HCT116 (cell line): ENCODE results near the gene EMC1. TPM values are rescaled to one million over a fixed set of nuclear protein-coding genes. Genes with fewer than 3 reads are reported as not detected.

Source experiments
- ATAC-seq: fragments of 200-7000 bp; cut with Tn5 transposase; 2 replicates; pipeline ENCODE4 v1.9.1; 2020; ENCODE audit warnings: mild to moderate bottlenecking, moderate library complexity
- BruUV-seq: library from RNA; stranded (reverse); fragments of 400-500 nt; replicated peaks from 2 replicates; lab custom pipeline; 2021; lab: Mats Ljungman, UMichigan
- CTCF ChIA-PET: fragments of 300-600 bp; sonication (Branson Sonifier 250); formaldehyde crosslinking; loops from one replicate; lab custom pipeline; 2021; ENCODE audit warnings: antibody characterized with exemption; lab: Charles Lee
- POLR2A ChIA-PET: fragments of 300-600, 350-600 bp; sonication (Branson Sonifier 250); formaldehyde crosslinking; loops from one replicate; lab custom pipeline; 2021; ENCODE audit warnings: antibody characterized with exemption; lab: Charles Lee
- RAD21 ChIA-PET, 2 experiments: fragments of 300-600 bp; sonication (Branson Sonifier 250); formaldehyde crosslinking; loops; one replicate each; lab custom pipeline; 2023; ENCODE audit warnings: low total read pairs in 2 of 2; ENCODE audit not compliant: uncharacterized antibody in 2 of 2, unreplicated experiment in 2 of 2, low non-redundant PET in 1 of 2; lab: Charles Lee
- DNase-seq: peaks from one replicate; pipeline ENCODE4 v3.0.0-alpha.2; 2010; ENCODE audit warnings: low read depth, low spot score
- H2AFZ ChIP-seq: fragments of 200-600 bp; shearing (Covaris generic), sonication (generic); 2 replicates; pipeline ENCODE4 v1.6.1; 2017; ENCODE audit warnings: low read depth, mixed run types, mixed read lengths, antibody characterized with exemption, low read length; ENCODE audit not compliant: poor library complexity, severe bottlenecking
- H3K27ac ChIP-seq: 2 replicates; pipeline ENCODE4 v1.5.1; 2012; ENCODE audit warnings: low read depth, low read length
- H3K27me3 ChIP-seq: fragments of 200-600 bp; sonication (generic); 2 replicates; pipeline ENCODE4 v1.6.1; 2016; ENCODE audit warnings: mixed run types, low read length, mixed read lengths; ENCODE audit not compliant: insufficient read depth
- H3K36me3 ChIP-seq, 2 experiments: fragments of 200-500 bp in 1 of 2; fragments of 200-600 bp in 1 of 2; sonication (Bioruptor generic) in 1 of 2; sonication (generic) in 1 of 2; 2 replicates each; pipeline versions ENCODE4 v1.5.1 to v1.6.1; 2014 to 2016; ENCODE audit warnings: low read length in 2 of 2, inconsistent platforms in 1 of 2, mixed read lengths in 1 of 2, mixed run types in 1 of 2; ENCODE audit not compliant: insufficient read depth in 2 of 2, control insufficient read depth in 1 of 2
- H3K4me1 ChIP-seq, 2 experiments: fragments of 200-600 bp in 1 of 2; sonication (generic) in 1 of 2; 2 replicates each; pipeline versions ENCODE4 v1.5.1 to v1.6.1; 2012 to 2017; ENCODE audit warnings: low read length in 2 of 2, inconsistent platforms in 1 of 2, mild to moderate bottlenecking in 1 of 2, mixed read lengths in 1 of 2, mixed run types in 1 of 2, moderate library complexity in 1 of 2; ENCODE audit not compliant: insufficient read depth in 2 of 2, control insufficient read depth in 1 of 2
- H3K4me2 ChIP-seq: fragments of 200-600 bp; sonication (generic); 2 replicates; pipeline ENCODE4 v1.6.1; 2017; ENCODE audit warnings: mixed run types, low read length, mixed read lengths
- H3K4me3 ChIP-seq, 2 experiments: fragments of 200-600 bp in 1 of 2; sonication (generic) in 1 of 2; replicated peaks in 1 of 2; 2 replicates each; pipeline ENCODE4 v1.5.1; 2011 to 2016; ENCODE audit warnings: low read length in 2 of 2, control low read depth in 1 of 2, low read depth in 1 of 2, mild to moderate bottlenecking in 1 of 2, mixed read lengths in 1 of 2, mixed run types in 1 of 2
- H3K79me2 ChIP-seq: fragments of 200-600 bp; sonication (generic); 2 replicates; pipeline ENCODE4 v1.6.1; 2017; ENCODE audit warnings: mild to moderate bottlenecking, mixed run types, low read length, moderate library complexity, mixed read lengths; ENCODE audit not compliant: insufficient read depth
- H3K9ac ChIP-seq: fragments of 200-600 bp; sonication (generic); 2 replicates; pipeline ENCODE4 v1.6.1; 2016; ENCODE audit warnings: low read length, mixed read lengths
- H3K9me2 ChIP-seq: fragments of 200-600 bp; sonication (generic), shearing (Covaris generic); 2 replicates; pipeline ENCODE4 v1.6.1; 2017; ENCODE audit warnings: mixed run types, mild to moderate bottlenecking, moderate library complexity; ENCODE audit not compliant: insufficient read depth
- H3K9me3 ChIP-seq, 2 experiments: fragments of 200-500 bp in 1 of 2; fragments of 200-600 bp in 1 of 2; sonication (Bioruptor generic) in 1 of 2; sonication (generic) in 1 of 2; 2 replicates each; pipeline ENCODE4 v1.6.1; 2014 to 2017; ENCODE audit warnings: low read length in 2 of 2, mixed read lengths in 2 of 2, inconsistent platforms in 1 of 2, low read depth in 1 of 2, mild to moderate bottlenecking in 1 of 2, mixed run types in 1 of 2, moderate library complexity in 1 of 2; ENCODE audit not compliant: control insufficient read depth in 1 of 2, insufficient read depth in 1 of 2
- H4K20me1 ChIP-seq: fragments of 200-600 bp; sonication (generic), shearing (Covaris generic); 2 replicates; pipeline ENCODE4 v1.6.1; 2017; ENCODE audit warnings: mixed run types, mild to moderate bottlenecking, moderate library complexity; ENCODE audit not compliant: insufficient read depth
- CBX3 ChIP-seq: IDR thresholded peaks from 2 replicates; pipeline ENCODE4 v1.6.1; 2012; ENCODE audit warnings: low read depth
- CEBPB ChIP-seq: IDR thresholded peaks from 2 replicates; pipeline ENCODE4 v1.6.1; 2012; ENCODE audit warnings: low read depth
- ELF1 ChIP-seq: IDR thresholded peaks from 2 replicates; pipeline ENCODE4 v1.6.1; 2012; ENCODE audit warnings: low read depth, borderline replicate concordance
- EZH2 ChIP-seq: fragments of 200-600 bp; sonication (generic); IDR thresholded peaks from 2 replicates; pipeline ENCODE4 v1.6.1; 2017; ENCODE audit warnings: antibody characterized with exemption, mixed run types
- EZH2phosphoT487 ChIP-seq: fragments of 200-600 bp; IDR thresholded peaks from 2 replicates; pipeline ENCODE4 v1.6.1; 2018; ENCODE audit warnings: antibody characterized with exemption, borderline replicate concordance
- JUND ChIP-seq: IDR thresholded peaks from 2 replicates; pipeline ENCODE4 v1.6.1; 2012
- POLR2AphosphoS5 ChIP-seq: IDR thresholded peaks from 2 replicates; pipeline ENCODE4 v1.6.1; 2011; ENCODE audit warnings: mild to moderate bottlenecking, low read depth, low read length, moderate library complexity
- RAD21 ChIP-seq: IDR thresholded peaks from 2 replicates; pipeline ENCODE4 v1.6.1; 2012; ENCODE audit warnings: low read depth, mild to moderate bottlenecking
- REST ChIP-seq: IDR thresholded peaks from 2 replicates; pipeline ENCODE4 v1.6.1; 2012; ENCODE audit warnings: low read depth
- SIN3A ChIP-seq: IDR thresholded peaks from 2 replicates; pipeline ENCODE4 v1.6.1; 2012; ENCODE audit warnings: low read depth
- SP1 ChIP-seq: IDR thresholded peaks from 2 replicates; pipeline ENCODE4 v1.6.1; 2012; ENCODE audit warnings: low read depth
- TCF7L2 ChIP-seq: IDR thresholded peaks from 2 replicates; pipeline ENCODE4 v1.7.0; 2011; ENCODE audit warnings: borderline replicate concordance, inconsistent platforms; ENCODE audit not compliant: insufficient read depth, insufficient read length; ENCODE audit errors: extremely low read depth
- YY1 ChIP-seq: IDR thresholded peaks from 2 replicates; pipeline ENCODE4 v1.6.1; 2011; ENCODE audit warnings: low read length, low read depth, moderate library complexity, mild to moderate bottlenecking; ENCODE audit not compliant: insufficient replicate concordance; ENCODE audit errors: extremely low read depth
- intact Hi-C: fragments of 100-400 bp; cut with micrococcal nuclease; formaldehyde crosslinking; loops from 2 replicates; pipeline ENCODE4 v1.10.0; 2022
- total RNA-seq: library from RNA; stranded (reverse); gene quantifications from one replicate; pipeline ENCODE4 v1.2.1, GENCODE V29; 2021; ENCODE audit not compliant: unreplicated experiment
- TF ChIP-seq, protein P1 (sequence below): IDR thresholded peaks from 2 replicates; pipeline ENCODE4 v1.6.1; 2012
- TF ChIP-seq, protein P2 (sequence below): IDR thresholded peaks from 2 replicates; pipeline ENCODE4 v1.6.1; 2012
- TF ChIP-seq, protein P3 (sequence below): IDR thresholded peaks from 2 replicates; pipeline ENCODE4 v1.6.1; 2011; ENCODE audit warnings: mild to moderate bottlenecking, low read length, moderate library complexity; ENCODE audit not compliant: insufficient replicate concordance; ENCODE audit errors: extremely low read depth

Gene EMC1
- total RNA-seq, 1 experiment from 2014 or later, result 66.6 TPM

DNA sequence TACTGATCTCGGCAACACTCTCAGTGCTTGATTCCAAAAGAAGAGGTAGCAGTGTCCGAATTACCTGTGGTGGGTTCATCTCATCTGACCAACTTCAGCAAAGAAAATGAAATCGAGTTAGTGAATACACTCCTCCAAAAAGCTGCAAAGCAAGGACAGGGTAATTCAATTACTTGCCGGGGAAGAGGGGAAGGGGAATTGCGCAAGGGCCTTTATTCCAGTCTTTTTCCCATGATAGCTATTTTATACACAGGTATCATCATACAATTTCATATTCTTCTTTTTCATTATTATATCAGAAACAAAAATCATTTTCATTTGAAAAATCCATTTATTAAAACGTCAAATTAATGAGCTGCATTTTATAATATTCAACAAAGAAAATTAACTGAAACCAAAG is 84.2 kb downstream of the EMC1 start:
- POLR2A ChIA-PET, result no interaction called here
- RAD21 ChIA-PET, result no interaction called here
- H3K4me3 ChIP-seq, result no peak overlapping the region
- BruUV-seq, result no TSS peak
- no peaks in the 10 kb centered on the region for H4K20me1 ChIP-seq
- no peak overlapping the region for H3K4me2 ChIP-seq
- CTCF ChIA-PET, result no interaction called here
- no peak for TF ChIP-seq SIN3A
- TF ChIP-seq CBX3, result no peak
- TF ChIP-seq, protein P1, sequence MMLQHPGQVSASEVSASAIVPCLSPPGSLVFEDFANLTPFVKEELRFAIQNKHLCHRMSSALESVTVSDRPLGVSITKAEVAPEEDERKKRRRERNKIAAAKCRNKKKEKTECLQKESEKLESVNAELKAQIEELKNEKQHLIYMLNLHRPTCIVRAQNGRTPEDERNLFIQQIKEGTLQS, result no peak
- no peak for TF ChIP-seq RAD21
- no peak for TF ChIP-seq YY1
- TF ChIP-seq REST, result no peak
- TF ChIP-seq EZH2phosphoT487, result no peak
- TF ChIP-seq ELF1, result no peak
- TF ChIP-seq, protein P2, sequence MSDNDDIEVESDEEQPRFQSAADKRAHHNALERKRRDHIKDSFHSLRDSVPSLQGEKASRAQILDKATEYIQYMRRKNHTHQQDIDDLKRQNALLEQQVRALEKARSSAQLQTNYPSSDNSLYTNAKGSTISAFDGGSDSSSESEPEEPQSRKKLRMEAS, result no peak
- no peak for TF ChIP-seq JUND
- no peak for TF ChIP-seq SP1
- TF ChIP-seq TCF7L2, result no peak
- TF ChIP-seq, protein P3, sequence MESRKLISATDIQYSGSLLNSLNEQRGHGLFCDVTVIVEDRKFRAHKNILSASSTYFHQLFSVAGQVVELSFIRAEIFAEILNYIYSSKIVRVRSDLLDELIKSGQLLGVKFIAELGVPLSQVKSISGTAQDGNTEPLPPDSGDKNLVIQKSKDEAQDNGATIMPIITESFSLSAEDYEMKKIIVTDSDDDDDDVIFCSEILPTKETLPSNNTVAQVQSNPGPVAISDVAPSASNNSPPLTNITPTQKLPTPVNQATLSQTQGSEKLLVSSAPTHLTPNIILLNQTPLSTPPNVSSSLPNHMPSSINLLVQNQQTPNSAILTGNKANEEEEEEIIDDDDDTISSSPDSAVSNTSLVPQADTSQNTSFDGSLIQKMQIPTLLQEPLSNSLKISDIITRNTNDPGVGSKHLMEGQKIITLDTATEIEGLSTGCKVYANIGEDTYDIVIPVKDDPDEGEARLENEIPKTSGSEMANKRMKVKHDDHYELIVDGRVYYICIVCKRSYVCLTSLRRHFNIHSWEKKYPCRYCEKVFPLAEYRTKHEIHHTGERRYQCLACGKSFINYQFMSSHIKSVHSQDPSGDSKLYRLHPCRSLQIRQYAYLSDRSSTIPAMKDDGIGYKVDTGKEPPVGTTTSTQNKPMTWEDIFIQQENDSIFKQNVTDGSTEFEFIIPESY, result no peak
- TF ChIP-seq POLR2AphosphoS5, result no peak
- TF ChIP-seq EZH2, result no peak
- TF ChIP-seq CEBPB, result no peak
- TF ChIP-seq, all 23 proteins: peak for 0
- H3K9me3 ChIP-seq, result no peaks in the 10 kb centered on the region
- no peaks in the 10 kb centered on the region for H3K4me1 ChIP-seq
- intact Hi-C loops, result no loop called here
- H3K27me3 ChIP-seq, result no peaks in the 10 kb centered on the region
- peaks cover 78 to 94% of the 10 kb centered on the region in 2 experiments for H3K36me3 ChIP-seq
- no peaks in the 10 kb centered on the region for H3K9me2 ChIP-seq
- ATAC-seq (no peak), DNase-seq (no peak)
- 0 out of 2 replicates have a peak, but pooled peaks cover 4% of the 10 kb centered on the region for H3K79me2 ChIP-seq
- no peak overlapping the region for H3K9ac ChIP-seq
- no peak overlapping the region for H2AFZ ChIP-seq
- H3K27ac ChIP-seq, result no peak overlapping the region
